ENCODE measurements around the gene ACSM6.

DNA sequence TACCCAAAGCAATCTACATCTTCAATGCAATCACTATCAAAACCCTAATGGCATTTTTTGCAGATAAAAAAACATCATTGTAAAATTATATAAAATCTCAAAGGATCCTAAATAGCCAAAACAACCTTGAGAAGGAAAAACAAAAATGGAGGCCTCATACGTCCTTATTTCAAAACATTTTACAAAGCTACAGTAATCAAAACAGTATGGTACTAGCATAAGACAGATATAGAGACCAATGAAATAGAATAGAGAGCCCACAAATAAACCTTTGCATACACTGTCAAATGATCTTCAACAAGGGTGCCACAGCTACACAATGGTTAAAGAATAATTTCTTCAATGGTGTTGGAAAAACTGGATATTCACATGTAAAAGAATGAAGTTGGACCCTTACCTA, 62.2 kb downstream of the ACSM6 start:
- TF ChIP-seq POLR2A (IDR thresholded peaks at IDR 0.05), result no peak
- no peak for TF ChIP-seq CTCF (IDR thresholded peaks at IDR 0.05)
